SK-N-SH (cell line): Measurements from ENCODE around the gene RAP1GAP.

Experiments
- CTCF ChIP-seq: fragments of 200-600 bp; sonication (generic); IDR thresholded peaks from 2 replicates; pipeline ENCODE4 v1.6.1; 2017; ENCODE audit warnings: antibody characterized with exemption, mild to moderate bottlenecking, moderate library complexity
- EP300 ChIP-seq, 2 experiments: IDR thresholded peaks; 2 replicates each; pipeline versions ENCODE4 v1.4.0 to v1.6.1; 2012; ENCODE audit warnings: borderline replicate concordance in 1 of 2, low read depth in 1 of 2, low read length in 1 of 2
- FOSL2 ChIP-seq: IDR thresholded peaks from 2 replicates; pipeline ENCODE4 v1.4.0; 2012; ENCODE audit warnings: low read depth, mild to moderate bottlenecking, moderate library complexity, borderline replicate concordance
- MEF2A ChIP-seq: IDR thresholded peaks from 2 replicates; pipeline ENCODE4 v1.4.0; 2012; ENCODE audit warnings: low read depth, borderline replicate concordance
- MXI1 ChIP-seq: IDR thresholded peaks from 2 replicates; pipeline ENCODE4 v1.6.1; 2012; ENCODE audit warnings: mild to moderate bottlenecking, low read depth, low read length, improper control_type of control experiment
- POLR2AphosphoS5 ChIP-seq: IDR thresholded peaks from 2 replicates; pipeline ENCODE4 v1.6.1; 2012; ENCODE audit warnings: low read depth, low read length
- REST ChIP-seq: IDR thresholded peaks from 2 replicates; pipeline ENCODE4 v1.6.1; 2012; ENCODE audit warnings: mild to moderate bottlenecking, low read depth, low read length, moderate library complexity
- RXRA ChIP-seq: IDR thresholded peaks from 2 replicates; pipeline ENCODE4 v1.4.0; 2012; ENCODE audit warnings: low read depth, mild to moderate bottlenecking, borderline replicate concordance
- SIN3A ChIP-seq: IDR thresholded peaks from 2 replicates; pipeline ENCODE4 v1.6.1; 2012; ENCODE audit warnings: low read depth, mild to moderate bottlenecking, low read length, moderate library complexity, borderline replicate concordance
- USF2 ChIP-seq: fragments of 150-350 bp; IDR thresholded peaks from 2 replicates; pipeline ENCODE4 v1.6.1; 2017; ENCODE audit warnings: antibody characterized with exemption, low read length, low read depth, borderline replicate concordance

GRCh38 chr1:21639594-21640041 is 29.5 kb downstream of the RAP1GAP start:
- TF ChIP-seq CTCF (no peak), EP300 (IDR thresholded peaks at IDR 0.05; ENCODE audit: borderline replicate concordance in 1 of 2, low read depth in 1 of 2, low read length in 1 of 2) (no peak), FOSL2 (no peak), RXRA (no peak), POLR2AphosphoS5 (no peak), REST (no peak), SIN3A (no peak), USF2 (no peak), MEF2A (no peak), MXI1 (no peak)
